Liver (tissue), 9 donors: Measurements from ENCODE around the gene GALK2. TPM values are rescaled to one million over a fixed set of nuclear protein-coding genes. Genes with fewer than 3 reads are reported as not detected.

Source experiments
- DNase-seq: peaks from one replicate; pipeline ENCODE4 v3.0.0-alpha.2; 2017; ENCODE audit warnings: low spot score
- H3K27ac ChIP-seq, 2 donors: one replicate each; pipeline ENCODE4 v1.7.0; 2013; ENCODE audit warnings: inconsistent platforms in 2 of 2, low read length in 2 of 2, control low read depth in 1 of 2, low read depth in 1 of 2, mild to moderate bottlenecking in 1 of 2
- H3K27me3 ChIP-seq, 4 donors: one replicate each; pipeline versions ENCODE4 v1.6.1 to v1.7.0; 2013; ENCODE audit warnings: low read length in 3 of 4, inconsistent platforms in 1 of 4, mild to moderate bottlenecking in 1 of 4, moderate library complexity in 1 of 4; ENCODE audit not compliant: control insufficient read depth in 4 of 4, insufficient read depth in 4 of 4
- H3K36me3 ChIP-seq, 4 donors: one replicate each; pipeline versions ENCODE4 v1.6.1 to v1.7.0; 2013; ENCODE audit warnings: low read length in 3 of 4, mild to moderate bottlenecking in 3 of 4, low read depth in 1 of 4, moderate library complexity in 1 of 4; ENCODE audit not compliant: control insufficient read depth in 4 of 4, insufficient read depth in 3 of 4
- H3K4me1 ChIP-seq, 4 donors: one replicate each; pipeline versions ENCODE4 v1.6.1 to v1.7.0; 2013; ENCODE audit warnings: low read length in 3 of 4, mild to moderate bottlenecking in 3 of 4, moderate library complexity in 1 of 4; ENCODE audit not compliant: control insufficient read depth in 4 of 4, insufficient read depth in 4 of 4
- H3K4me3 ChIP-seq, 3 donors: one replicate each; pipeline versions ENCODE4 v1.6.1 to v1.7.0; 2013; ENCODE audit warnings: low read length in 3 of 3, control low read depth in 1 of 3, low read depth in 1 of 3, mild to moderate bottlenecking in 1 of 3
- H3K9ac ChIP-seq, 2 donors: one replicate each; pipeline ENCODE4 v1.7.0; 2013; ENCODE audit warnings: low read length in 2 of 2, mild to moderate bottlenecking in 2 of 2, moderate library complexity in 2 of 2, control low read depth in 1 of 2, low read depth in 1 of 2
- H3K9me3 ChIP-seq, 4 donors: one replicate each; pipeline versions ENCODE4 v1.6.1 to v1.7.0; 2013; ENCODE audit warnings: low read length in 3 of 4; ENCODE audit not compliant: control insufficient read depth in 4 of 4
- ATF3 ChIP-seq: IDR thresholded peaks from 2 replicates; pipeline ENCODE4 v1.6.1; 2016; ENCODE audit warnings: antibody characterized with exemption
- CTCF ChIP-seq: fragments of 150-350 bp; IDR thresholded peaks from 2 replicates; pipeline ENCODE4 v1.5.1; 2017; ENCODE audit warnings: improper control_type of control experiment, low read depth, low read length; ENCODE audit not compliant: missing input control
- EGR1 ChIP-seq, 2 donors: IDR thresholded peaks; 2 replicates each; pipeline ENCODE4 v1.6.1; 2016 to 2018; ENCODE audit warnings: antibody characterized with exemption in 2 of 2, low read depth in 2 of 2
- FOXA1 ChIP-seq: IDR thresholded peaks from 2 replicates; pipeline ENCODE4 v1.6.1; 2016; ENCODE audit warnings: antibody characterized with exemption
- FOXA2 ChIP-seq: IDR thresholded peaks from 2 replicates; pipeline ENCODE4 v1.6.1; 2016; ENCODE audit warnings: antibody characterized with exemption
- GABPA ChIP-seq, 2 donors: IDR thresholded peaks in 1 of 2; conservative IDR thresholded peaks in 1 of 2; 2 replicates each; pipeline ENCODE4 v1.6.1; 2016; ENCODE audit warnings: antibody characterized with exemption in 2 of 2, mild to moderate bottlenecking in 1 of 2, moderate library complexity in 1 of 2
- HNF4A ChIP-seq, 2 donors: conservative IDR thresholded peaks; 2 replicates each; pipeline ENCODE4 v1.6.1; 2016; ENCODE audit warnings: antibody characterized with exemption in 2 of 2, mild to moderate bottlenecking in 2 of 2
- HNF4G ChIP-seq: IDR thresholded peaks from 2 replicates; pipeline ENCODE4 v1.6.1; 2016; ENCODE audit warnings: antibody characterized with exemption
- JUND ChIP-seq, 2 donors: IDR thresholded peaks; 2 replicates each; pipeline ENCODE4 v1.6.1; 2016; ENCODE audit warnings: antibody characterized with exemption in 2 of 2
- MAX ChIP-seq: IDR thresholded peaks from 2 replicates; pipeline ENCODE4 v1.6.1; 2016; ENCODE audit warnings: antibody characterized with exemption
- NR2F2 ChIP-seq: IDR thresholded peaks from 2 replicates; pipeline ENCODE4 v1.6.1; 2016; ENCODE audit warnings: antibody characterized with exemption
- RAD21 ChIP-seq, 2 donors: IDR thresholded peaks; 2 replicates each; pipeline ENCODE4 v1.6.1; 2016; ENCODE audit warnings: antibody characterized with exemption in 2 of 2, mild to moderate bottlenecking in 2 of 2
- REST ChIP-seq: IDR thresholded peaks from 2 replicates; pipeline ENCODE4 v1.6.1; 2016; ENCODE audit warnings: antibody characterized with exemption, mild to moderate bottlenecking
- RXRA ChIP-seq, 2 donors: IDR thresholded peaks; 2 replicates each; pipeline ENCODE4 v1.6.1; 2017 to 2018; ENCODE audit warnings: antibody characterized with exemption in 2 of 2, mild to moderate bottlenecking in 1 of 2
- SP1 ChIP-seq: IDR thresholded peaks from 2 replicates; pipeline ENCODE4 v1.6.1; 2018; ENCODE audit warnings: antibody characterized with exemption, mild to moderate bottlenecking
- TAF1 ChIP-seq: conservative IDR thresholded peaks from 2 replicates; pipeline ENCODE4 v1.6.1; 2016; ENCODE audit warnings: antibody characterized with exemption, mild to moderate bottlenecking
- YY1 ChIP-seq: IDR thresholded peaks from 2 replicates; pipeline ENCODE4 v1.6.1; 2016; ENCODE audit warnings: antibody characterized with exemption, mild to moderate bottlenecking
- ZBTB33 ChIP-seq: IDR thresholded peaks from 2 replicates; pipeline ENCODE4 v1.6.1; 2016; ENCODE audit warnings: antibody characterized with exemption
- WGBS: extraction: QIAGEN DNeasy Blood & Tissue Kit; methylation state at CpG from one replicate; pipeline ENCODE4 v1.1.7; 2013; 5-methylcytosine and 5-hydroxymethylcytosine counted together
- polyA plus RNA-seq, 2 donors: library from polyadenylated mRNA; stranded (reverse) in 1 of 2; unstranded in 1 of 2; fragments of 200-250 nt in 1 of 2; fragments of >200 nt in 1 of 2; fragmentation: Nextera tagmentation in 1 of 2; extraction: Ambion mirVana in 1 of 2; gene quantifications; one replicate each; pipeline versions ENCODE4 v1.2.1 to v1.2.3, GENCODE V29; 2013 to 2015
- total RNA-seq, 2 donors: library from RNA; depleted of rRNA; stranded (reverse); fragments of >200 nt; gene quantifications; one replicate each; pipeline ENCODE4 v1.2.3, GENCODE V29; 2014
- donor health status: healthy.
- donor health status: healthy.
- donor health status: healthy.
- donor health status: healthy.
- donor health status: healthy.

The GALK2 gene
- total and polyA plus RNA-seq, 4 donors = 18.1 to 57.0 (median 24.5) TPM

GRCh38 chr15:49178497-49178896 lies 8.4 kb downstream of the GALK2 start:
- Histone ChIP-seq H3K9ac (no peak overlapping the region), H3K27ac (no peak overlapping the region), H3K4me1 (peaks cover 0 to 12% (median 4%) of the 10 kb centered on the region in 4 donors), H3K4me3 (no peak overlapping the region), H3K27me3 (no peaks in the 10 kb centered on the region), H3K36me3 (peaks cover 0 to 3% (median 0%) of the 10 kb centered on the region in 4 donors), H3K9me3 (no peaks in the 10 kb centered on the region)
- WGBS = 95% methylated on average over 7 of the region's 7 CpGs
- TF ChIP-seq EGR1 (IDR thresholded peaks at IDR 0.05; ENCODE audit: low read depth in 2 of 2) = no peak
- no peak for TF ChIP-seq FOXA2
- TF ChIP-seq HNF4A (conservative IDR thresholded peaks at IDR 0.05) = no peak
- TF ChIP-seq MAX = no peak
- TF ChIP-seq FOXA1 = no peak
- no peak for TF ChIP-seq TAF1
- no peak for TF ChIP-seq REST
- no peak for TF ChIP-seq RAD21 (IDR thresholded peaks at IDR 0.05)
- no peak for TF ChIP-seq YY1
- no peak for TF ChIP-seq NR2F2
- TF ChIP-seq JUND (IDR thresholded peaks at IDR 0.05) = no peak
- no peak for TF ChIP-seq RXRA (IDR thresholded peaks at IDR 0.05)
- no peak for TF ChIP-seq SP1
- TF ChIP-seq ZBTB33 = no peak
- TF ChIP-seq HNF4G = no peak
- TF ChIP-seq ATF3 = no peak
- TF ChIP-seq CTCF = no peak
- TF ChIP-seq GABPA (IDR thresholded peaks at IDR 0.05 in 1 of 2, conservative IDR thresholded peaks at IDR 0.05 in 1 of 2) = no peak
- DNase-seq = no peak
